Ammon's horn (tissue), 1 donor: ENCODE results near the gene RASGRP1.
A peak's percentile ranks its signal among the peaks of the same experiment; 100 is the strongest.

ENCODE experiments used
- DNase-seq: peaks from one replicate; pipeline ENCODE4 v3.0.0-alpha.2; 2016; ENCODE audit warnings: low spot score

Gene RASGRP1

DNA sequence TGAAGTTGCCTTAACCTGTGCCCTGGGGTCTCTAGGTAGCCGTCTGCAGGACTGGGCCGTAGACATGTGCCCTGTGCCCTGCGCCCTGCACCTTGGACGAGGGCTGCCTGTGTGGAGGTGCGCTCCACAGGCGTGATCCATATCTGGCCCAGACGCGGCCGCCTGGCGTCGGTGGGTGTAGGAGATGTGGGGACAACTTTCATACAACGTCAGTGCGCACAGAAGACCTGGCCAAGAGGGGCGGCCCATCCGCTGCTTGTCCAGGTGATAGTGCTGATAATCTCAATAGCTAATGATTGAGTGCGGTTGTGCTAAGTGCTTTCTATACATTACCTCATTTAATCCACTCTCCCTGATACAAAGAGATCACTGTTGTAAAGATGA, 665 bp upstream of the RASGRP1 start:
- DNase-seq = no peak

- peak; percentile 72 for DNase-seq
Observed at GRCh38 chr15:38563723-38564519, 693 bp downstream of the RASGRP1 start.

- DNase-seq = no peak
Observed at GRCh38 chr15:38562278-38562677, 2.3 kb downstream of the RASGRP1 start.

DNA sequence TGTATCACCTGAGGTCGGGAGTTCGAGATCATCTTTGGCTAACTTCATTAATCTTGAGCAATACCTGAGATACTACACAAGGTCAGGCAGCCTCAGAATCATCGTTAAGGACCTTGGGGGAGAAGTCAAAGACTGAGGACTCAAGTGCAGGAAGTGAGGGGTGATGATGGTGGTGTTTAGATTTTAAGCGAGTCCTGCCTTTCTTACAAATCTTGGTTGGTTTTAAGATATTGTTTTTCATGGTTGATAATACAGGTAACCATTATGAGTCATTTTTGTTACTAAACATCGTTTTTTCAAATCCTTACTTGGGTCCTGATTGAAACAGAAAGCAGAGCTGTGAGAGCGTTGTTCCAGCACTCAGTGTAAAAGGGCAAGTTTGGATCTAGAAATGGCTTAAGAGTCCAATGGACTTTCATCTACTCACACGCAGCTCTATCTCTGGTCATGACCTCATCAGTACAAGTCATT, 4.1 kb downstream of the RASGRP1 start:
- DNase-seq = no peak

DNA sequence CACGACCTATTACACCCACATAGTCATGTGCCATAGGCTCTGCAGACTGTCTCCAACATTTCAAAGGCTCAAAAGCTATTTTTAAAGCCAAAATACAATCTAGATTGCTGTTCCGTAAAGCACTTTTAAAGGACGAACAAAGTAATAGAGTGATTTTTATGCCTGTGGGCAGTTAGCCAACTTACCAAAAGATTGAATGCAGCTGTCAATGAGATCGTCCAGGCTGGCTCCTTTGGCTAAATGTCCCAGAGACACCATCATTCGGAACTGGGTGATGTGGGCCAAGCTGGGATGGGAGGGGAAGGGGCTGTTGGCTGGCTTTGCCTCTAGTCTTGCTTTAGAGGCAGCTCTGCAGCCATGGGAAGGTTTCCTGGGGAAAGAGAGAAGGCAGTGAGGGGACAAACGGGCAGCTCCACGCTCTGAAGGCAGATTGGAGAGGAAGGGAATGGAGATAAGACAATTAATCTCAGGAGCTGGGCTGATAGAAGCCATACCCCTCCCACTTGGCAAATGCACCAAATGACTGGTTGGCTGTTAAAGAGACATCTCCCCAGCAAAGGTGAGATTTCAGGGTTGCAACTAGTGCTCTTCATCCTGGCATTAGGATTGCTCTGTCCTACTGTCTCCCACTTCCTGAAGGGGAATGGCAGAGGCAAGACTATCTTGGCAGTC, 4.8 kb downstream of the RASGRP1 start:
- no peak for DNase-seq

DNA sequence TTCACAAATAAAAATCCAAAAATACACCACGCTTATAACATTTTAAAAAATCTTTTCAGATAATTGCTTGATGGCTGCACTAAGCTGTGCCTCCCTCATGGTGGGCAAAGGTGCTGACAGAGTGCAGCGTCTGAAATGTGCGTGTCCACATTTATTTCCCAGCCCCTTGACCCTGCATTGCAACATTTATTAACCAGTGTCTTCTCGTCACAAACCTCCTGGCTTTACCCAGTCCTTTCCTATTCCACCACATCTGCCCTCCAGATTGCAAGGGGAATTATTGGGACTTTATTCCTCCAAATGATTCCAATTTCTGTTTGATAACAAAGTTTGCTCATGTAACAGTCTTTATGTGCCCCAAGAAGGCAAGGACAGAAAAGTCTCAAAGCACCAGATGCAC, 5.5 kb downstream of the RASGRP1 start:
- no peak for DNase-seq

DNA sequence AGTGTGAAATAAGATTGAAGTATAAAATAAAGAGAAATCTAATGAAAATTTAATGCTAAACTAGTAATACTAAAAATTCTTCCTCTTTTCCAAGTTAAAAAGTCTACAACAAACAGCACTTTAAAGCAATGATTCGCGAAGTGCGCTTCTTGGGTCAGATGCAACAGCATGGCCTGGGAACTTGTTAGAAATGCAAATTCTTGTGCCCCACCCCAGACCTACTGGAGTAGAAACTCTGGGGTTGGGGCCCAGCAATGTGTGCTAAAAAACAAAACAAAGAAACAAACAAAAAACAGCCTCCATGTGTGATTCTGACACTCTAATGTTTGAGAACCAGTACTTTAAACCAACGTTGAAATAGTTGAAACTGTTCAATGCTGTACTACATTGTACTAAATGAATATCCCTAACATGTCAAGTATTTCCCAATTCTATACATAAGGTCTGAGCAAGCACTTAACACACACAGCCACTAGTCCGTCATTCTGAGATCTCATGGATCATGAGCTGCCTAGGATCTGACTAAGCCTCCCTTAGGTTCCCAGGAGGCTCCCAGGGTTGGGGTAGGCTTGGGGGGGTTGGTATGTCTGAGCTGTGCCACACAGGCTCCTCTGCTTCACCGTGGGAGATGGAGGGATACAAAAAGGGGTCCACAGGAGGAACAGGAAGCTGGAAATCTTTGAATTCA, 6.1 kb downstream of the RASGRP1 start:
- no peak for DNase-seq

DNA sequence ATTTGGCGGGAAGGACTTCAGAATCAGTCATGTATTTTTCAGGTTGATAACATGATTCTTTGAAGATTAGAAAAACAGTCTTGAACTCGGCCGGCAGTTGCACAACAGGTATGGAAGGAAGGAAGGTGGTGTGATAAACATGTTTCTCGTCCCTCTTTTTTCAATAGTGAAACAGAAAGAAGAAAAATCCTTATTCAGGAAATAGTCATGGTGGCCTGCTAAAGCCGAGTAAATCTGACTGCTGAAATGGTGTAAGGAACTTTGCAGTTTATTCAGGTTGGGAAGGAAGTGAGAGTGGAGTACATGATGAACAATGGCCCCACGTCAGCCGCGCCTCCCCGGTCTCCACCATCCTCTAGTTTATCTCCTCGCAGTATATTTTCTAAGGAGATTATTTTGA, 6.7 kb downstream of the RASGRP1 start:
- no peak for DNase-seq

- no peak for DNase-seq
Observed at GRCh38 chr15:38555686-38556334, 8.8 kb downstream of the RASGRP1 start.

- DNase-seq = no peak
Observed at GRCh38 chr15:38554354-38554753, 10.3 kb downstream of the RASGRP1 start.

- no peak for DNase-seq
Observed at GRCh38 chr15:38553071-38553470, 11.5 kb downstream of the RASGRP1 start.

DNA sequence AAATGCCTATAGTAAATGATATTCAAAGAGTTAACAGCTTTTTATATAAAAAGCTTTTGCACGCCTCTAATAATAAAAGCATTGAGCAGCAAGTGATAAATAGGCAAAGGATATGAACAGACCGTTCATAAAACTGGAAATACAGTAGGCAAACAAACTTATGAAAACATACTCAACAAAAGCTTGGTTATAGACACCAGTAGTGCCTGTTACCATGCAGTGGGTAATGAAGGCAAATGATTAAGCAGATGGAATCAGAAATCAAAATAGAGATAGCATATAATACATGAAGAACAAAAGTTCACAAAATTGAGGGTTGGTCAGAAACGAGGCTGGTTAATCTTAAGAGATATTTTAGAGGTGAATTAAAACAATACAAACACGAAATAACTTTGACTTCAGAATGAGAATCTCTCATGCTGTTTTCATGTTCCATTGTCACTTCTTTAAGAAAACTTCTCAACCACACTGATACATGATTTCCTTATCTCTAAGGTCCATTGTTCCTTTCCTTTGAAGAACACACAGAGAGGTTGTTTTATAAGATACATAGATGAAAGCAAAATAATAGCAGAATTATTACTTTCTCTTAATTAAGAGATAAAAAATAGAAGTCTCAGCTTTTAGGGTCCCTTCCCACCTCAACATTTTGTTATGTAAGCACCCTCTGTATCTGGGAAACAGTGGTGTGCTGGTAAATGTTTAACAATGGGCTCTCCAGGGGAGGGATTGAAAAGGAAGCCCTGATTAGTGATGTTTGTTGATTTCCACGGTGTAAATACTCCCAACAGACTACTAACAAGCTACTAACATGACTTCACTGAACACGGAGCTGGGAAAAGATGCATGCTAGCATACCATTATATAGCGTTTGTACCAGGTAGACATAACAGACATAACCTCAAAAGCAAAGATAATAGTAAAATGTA, 12.6 kb downstream of the RASGRP1 start:
- no peak for DNase-seq

- no peak for DNase-seq
Observed at GRCh38 chr15:38549222-38549621, 15.4 kb downstream of the RASGRP1 start.

GRCh38 chr15:38547255-38547997, 17.2 kb downstream of the RASGRP1 start:
- DNase-seq = no peak

GRCh38 chr15:38545179-38545578, 19.4 kb downstream of the RASGRP1 start:
- DNase-seq = no peak

GRCh38 chr15:38541026-38541425, 23.6 kb downstream of the RASGRP1 start:
- no peak for DNase-seq

DNA sequence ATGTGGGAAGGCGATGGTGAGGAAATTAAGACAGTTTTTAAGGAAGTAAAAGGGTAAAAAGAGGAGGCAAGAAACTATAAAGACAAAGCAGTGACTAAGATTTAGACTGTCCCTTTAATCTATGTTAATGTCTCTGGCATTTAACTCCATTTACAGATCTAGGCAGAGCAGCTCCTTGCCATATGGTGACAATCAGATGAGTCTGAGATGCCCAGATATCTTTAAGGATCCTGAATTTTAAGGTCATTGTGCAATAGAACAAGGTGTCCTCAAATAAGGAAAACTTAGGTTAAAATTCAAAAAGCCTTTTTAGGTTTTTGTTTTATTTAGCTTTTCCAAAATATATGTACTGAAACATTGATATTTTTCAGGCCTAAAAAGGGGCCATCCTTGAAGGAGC, 24.1 kb downstream of the RASGRP1 start:
- no peak for DNase-seq

- no peak for DNase-seq
Observed at GRCh38 chr15:38539008-38539343, 25.6 kb downstream of the RASGRP1 start.

DNA sequence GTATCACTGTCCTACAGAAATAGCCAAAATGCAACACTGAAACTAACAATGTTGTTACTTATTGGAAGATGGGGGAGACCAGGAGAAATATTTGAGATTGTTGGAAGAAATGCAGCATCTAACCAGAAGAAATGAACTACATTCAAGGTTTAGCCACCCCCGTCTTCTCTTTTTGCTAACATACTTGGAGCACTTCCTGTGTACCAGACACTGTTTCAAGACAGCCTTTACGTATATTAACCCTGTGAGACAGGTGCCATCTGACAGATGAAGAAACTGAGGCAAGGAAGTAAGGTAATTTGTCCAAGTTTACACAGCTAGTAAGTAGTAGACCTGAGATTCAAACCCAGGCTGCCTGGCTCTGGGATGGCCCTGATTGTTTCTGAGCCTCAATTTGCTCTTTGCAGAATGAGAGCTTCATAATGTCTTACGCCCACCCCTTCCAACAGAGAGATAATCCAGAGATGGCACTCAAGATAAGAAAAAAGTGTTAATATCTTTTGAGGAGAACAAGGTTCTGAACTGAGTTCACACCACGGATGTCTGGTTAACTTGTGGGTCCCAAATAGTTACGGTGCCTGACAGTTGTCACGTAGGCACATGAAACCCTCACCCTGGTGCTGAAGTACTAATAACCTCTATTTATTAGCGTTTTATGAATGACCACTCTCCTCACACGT, 26.1 kb downstream of the RASGRP1 start:
- no peak for DNase-seq

DNA sequence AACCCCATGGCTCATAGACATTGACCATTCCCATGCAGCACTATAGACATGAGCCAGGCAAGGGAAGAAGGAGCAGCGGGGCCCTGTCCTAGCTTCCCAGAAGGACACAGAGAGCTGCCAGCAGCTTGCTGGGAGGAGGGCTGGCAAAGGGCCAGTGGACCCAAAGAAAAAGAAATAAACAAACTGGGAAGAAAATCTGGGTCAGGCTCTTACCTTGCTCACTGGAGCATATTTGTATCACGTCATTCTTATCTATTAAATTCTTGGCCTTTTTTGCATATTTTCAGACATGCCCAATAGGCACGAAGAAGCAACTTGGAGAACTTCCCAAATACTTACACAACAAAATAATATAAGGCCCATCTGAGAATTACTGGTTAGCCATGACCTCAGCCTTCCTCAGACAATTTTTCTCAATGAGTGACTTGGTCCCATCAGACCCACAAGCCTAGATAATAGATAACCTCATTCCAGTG, 28.4 kb downstream of the RASGRP1 start:
- DNase-seq = peak; percentile 43
